AG09309 (cell line): ENCODE data around the gene CES4A.

Source experiments
- DNase-seq: peaks from one replicate; pipeline ENCODE4 v3.0.0-alpha.2; 2010; ENCODE audit warnings: low read depth
- H3K4me3 ChIP-seq: 2 replicates; pipeline ENCODE4 v1.5.1; 2011; ENCODE audit warnings: mild to moderate bottlenecking, low read depth, low read length, moderate library complexity; ENCODE audit not compliant: control insufficient read depth
- TF ChIP-seq, protein P1 (sequence below): IDR thresholded peaks from 2 replicates; pipeline ENCODE4 v1.5.1; 2011; ENCODE audit warnings: mild to moderate bottlenecking, low read depth, low read length, inconsistent platforms; ENCODE audit not compliant: insufficient read depth, control insufficient read depth; ENCODE audit errors: missing control alignments

The CES4A gene

DNA sequence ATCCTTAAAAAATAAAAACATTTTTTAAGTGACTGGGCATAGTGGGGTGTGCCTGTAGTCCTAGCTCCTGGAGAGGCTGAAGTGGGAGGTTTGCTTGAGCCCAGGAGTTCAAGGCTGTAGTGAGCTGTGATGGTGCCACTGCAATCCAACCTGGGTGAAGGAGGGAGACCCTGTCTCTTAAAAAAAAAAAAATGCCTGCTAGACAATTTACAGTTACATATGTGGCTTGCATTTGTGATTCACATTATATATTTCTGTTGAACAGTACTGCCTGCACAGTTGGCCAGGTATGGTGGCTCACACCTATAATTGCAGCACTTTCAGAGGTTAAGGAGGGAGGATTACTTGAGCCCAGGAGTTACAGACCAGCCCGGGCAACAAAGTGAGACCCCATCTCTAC lies 64.0 kb downstream of the CES4A start:
- no peak for DNase-seq
- H3K4me3 ChIP-seq = no peak overlapping the region
- TF ChIP-seq, protein P1, sequence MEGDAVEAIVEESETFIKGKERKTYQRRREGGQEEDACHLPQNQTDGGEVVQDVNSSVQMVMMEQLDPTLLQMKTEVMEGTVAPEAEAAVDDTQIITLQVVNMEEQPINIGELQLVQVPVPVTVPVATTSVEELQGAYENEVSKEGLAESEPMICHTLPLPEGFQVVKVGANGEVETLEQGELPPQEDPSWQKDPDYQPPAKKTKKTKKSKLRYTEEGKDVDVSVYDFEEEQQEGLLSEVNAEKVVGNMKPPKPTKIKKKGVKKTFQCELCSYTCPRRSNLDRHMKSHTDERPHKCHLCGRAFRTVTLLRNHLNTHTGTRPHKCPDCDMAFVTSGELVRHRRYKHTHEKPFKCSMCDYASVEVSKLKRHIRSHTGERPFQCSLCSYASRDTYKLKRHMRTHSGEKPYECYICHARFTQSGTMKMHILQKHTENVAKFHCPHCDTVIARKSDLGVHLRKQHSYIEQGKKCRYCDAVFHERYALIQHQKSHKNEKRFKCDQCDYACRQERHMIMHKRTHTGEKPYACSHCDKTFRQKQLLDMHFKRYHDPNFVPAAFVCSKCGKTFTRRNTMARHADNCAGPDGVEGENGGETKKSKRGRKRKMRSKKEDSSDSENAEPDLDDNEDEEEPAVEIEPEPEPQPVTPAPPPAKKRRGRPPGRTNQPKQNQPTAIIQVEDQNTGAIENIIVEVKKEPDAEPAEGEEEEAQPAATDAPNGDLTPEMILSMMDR = no peak

DNA sequence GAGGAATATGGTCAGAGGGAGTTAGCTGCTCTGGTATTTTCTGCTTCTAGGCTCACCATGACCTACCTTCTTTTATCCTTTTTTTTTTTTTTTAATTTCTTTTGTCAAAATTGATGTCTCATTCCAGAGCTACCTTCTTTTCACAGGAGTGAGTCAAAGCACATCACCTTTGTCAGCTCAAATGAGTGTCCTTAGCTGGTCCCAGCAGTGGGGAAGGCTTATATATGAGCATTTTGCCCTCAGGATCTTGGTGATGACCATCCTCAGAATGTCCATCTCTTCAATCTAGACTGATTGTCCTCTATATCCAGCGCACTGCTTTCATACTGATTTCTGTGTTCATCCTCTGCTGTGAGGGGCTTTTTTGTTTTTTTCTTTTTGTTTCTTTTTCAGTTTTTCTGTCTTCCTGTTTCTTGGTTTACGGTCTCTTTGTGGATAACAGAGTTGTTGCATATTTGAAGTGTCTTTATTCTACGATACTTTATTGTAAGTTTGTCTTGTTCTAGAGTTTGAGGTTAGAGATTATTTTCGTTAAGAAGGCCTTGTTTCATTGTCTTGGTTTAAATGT lies 65.5 kb downstream of the CES4A start:
- no peak overlapping the region for H3K4me3 ChIP-seq
- DNase-seq = no peak
- TF ChIP-seq, protein P1 = no peak

DNA sequence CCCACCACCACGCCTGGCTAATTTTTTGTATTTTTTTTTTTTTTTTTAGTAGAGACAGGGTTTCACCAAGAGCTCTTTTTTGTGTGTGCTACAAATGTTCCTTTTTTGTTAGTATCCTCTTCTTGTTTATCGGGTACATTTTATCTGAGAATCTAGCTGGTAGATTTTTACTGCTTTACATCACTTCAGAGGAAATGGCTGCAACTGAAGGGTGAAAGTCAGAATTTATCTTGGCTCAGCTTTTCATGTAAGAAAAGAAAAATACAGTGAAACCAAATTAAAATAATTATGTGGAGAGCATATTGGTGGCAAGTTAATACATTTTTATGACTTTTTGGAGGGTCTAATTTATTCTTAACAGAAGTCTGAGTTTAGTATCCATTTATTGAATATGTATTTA lies 66.5 kb downstream of the CES4A start:
- TF ChIP-seq, protein P1 = no peak
- H3K4me3 ChIP-seq = no peak overlapping the region
- DNase-seq = no peak

DNA sequence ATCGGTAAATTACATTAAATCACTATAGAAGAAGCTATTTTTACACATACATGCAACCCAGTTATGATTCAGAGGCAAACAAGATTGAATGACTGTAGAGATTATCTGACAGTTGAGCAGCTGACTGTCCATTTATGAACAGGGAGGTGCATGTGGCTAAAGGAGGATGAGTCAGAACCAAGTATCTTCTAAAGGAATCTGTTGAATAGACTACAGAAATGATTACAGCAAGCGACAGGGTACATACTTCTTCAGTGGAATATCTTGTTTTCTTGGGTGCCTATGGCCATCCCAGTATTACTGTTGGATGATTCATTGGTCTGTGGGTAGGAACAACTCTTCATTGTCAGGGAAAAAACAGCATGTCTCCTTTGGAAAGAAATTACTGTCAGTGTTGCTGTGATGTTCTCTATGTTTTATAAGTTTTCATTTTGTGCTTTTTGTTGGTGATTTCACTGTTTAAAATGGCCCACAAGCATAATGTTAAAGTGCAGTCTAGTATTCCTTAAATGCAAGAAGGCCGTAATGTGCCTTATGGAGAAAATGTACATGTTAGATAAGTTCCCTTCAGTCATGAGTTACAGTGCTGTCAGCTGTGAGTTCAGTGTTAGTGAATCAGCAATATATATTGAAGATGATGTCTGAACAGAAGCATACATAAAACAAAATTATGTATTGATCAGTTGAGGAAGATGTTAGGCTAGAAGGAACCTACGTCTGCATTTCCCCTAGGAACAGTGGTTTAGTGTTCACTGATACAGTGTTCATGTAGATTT lies 67.5 kb downstream of the CES4A start:
- no peak overlapping the region for H3K4me3 ChIP-seq
- DNase-seq = peak; percentile 89
- TF ChIP-seq, protein P1 = no peak
